Suppressor macrophage (primary cell): ENCODE measurements around the gene SNIP1.
"Not testable (repeated sequence)": the region's sequence is repeated elsewhere in the genome, so short reads cannot be mapped to it uniquely, and the experiment has no call there.

ENCODE experiments used
- DNase-seq, 4 experiments: peaks; one replicate each; pipeline ENCODE4 v3.0.0-alpha.2; 2020 to 2022
- total RNA-seq, 17 experiments: gene quantifications; one replicate each; lab custom pipeline; 2026; ENCODE audit warnings: mixed read lengths in 6 of 17, inconsistent platforms in 3 of 17; lab: John Stamatoyannopoulos, UW

Gene SNIP1
- total RNA-seq: 18.7 to 58.6 (median 25.2) reads per million in 17 experiments

- DNase-seq: peak; percentile 94 to 97 (median 96)
Measured at GRCh38 chr1:37553927-37554808, at the start of gene SNIP1. Gene SNIP1 (minus strand): TSS chr1:37554293. CDS start chr1:37554229, 64 bp downstream.

- peak; percentile 33 to 75 (median 64) for DNase-seq
Measured at GRCh38 chr1:37602750-37603694, 48.9 kb upstream of the SNIP1 start.

GRCh38 chr1:37601441-37601840 is 47.3 kb upstream of the SNIP1 start:
- DNase-seq: no peak

- DNase-seq: no peak
Measured at GRCh38 chr1:37599940-37600339, 45.8 kb upstream of the SNIP1 start.

GRCh38 chr1:37596182-37596667 is 42.1 kb upstream of the SNIP1 start:
- no peak for DNase-seq

- DNase-seq: peak; percentile 98 to 100 (median 99)
Measured at GRCh38 chr1:37595440-37596181, 41.5 kb upstream of the SNIP1 start, which contains the start of gene GNL2. Gene GNL2 (minus strand): TSS chr1:37595937. CDS start chr1:37595822, 115 bp downstream.

- DNase-seq: no peak
Measured at GRCh38 chr1:37593726-37594125, 39.6 kb upstream of the SNIP1 start.

GRCh38 chr1:37588939-37589338 is 34.8 kb upstream of the SNIP1 start:
- DNase-seq: no peak

- DNase-seq: not testable (repeated sequence)
Measured at GRCh38 chr1:37584544-37584943, 30.5 kb upstream of the SNIP1 start.

GRCh38 chr1:37575692-37576091 is 21.6 kb upstream of the SNIP1 start:
- no peak for DNase-seq

GRCh38 chr1:37574834-37575480 is 20.9 kb upstream of the SNIP1 start:
- no peak for DNase-seq

GRCh38 chr1:37570528-37571334 is 16.6 kb upstream of the SNIP1 start:
- DNase-seq: no peak

GRCh38 chr1:37567023-37567422 is 12.9 kb upstream of the SNIP1 start:
- DNase-seq: no peak

- DNase-seq: no peak
Measured at GRCh38 chr1:37564892-37565291, 10.8 kb upstream of the SNIP1 start.

GRCh38 chr1:37562984-37563383 is 8.9 kb upstream of the SNIP1 start:
- DNase-seq: no peak

- peak; percentile 16 to 32 (median 24) for DNase-seq
Measured at GRCh38 chr1:37561133-37562132, 7.3 kb upstream of the SNIP1 start.

- no peak for DNase-seq
Measured at GRCh38 chr1:37560401-37561132, 6.5 kb upstream of the SNIP1 start.

GRCh38 chr1:37559957-37560379 is 5.9 kb upstream of the SNIP1 start:
- DNase-seq: not testable (repeated sequence)

- DNase-seq: no peak
Measured at GRCh38 chr1:37559080-37559479, 5.0 kb upstream of the SNIP1 start.
